ENCODE results near the gene STARD3. TPM values are rescaled to one million over a fixed set of nuclear protein-coding genes. Genes with fewer than 3 reads are reported as not detected.

Gene STARD3
- total RNA-seq, 4 donors from 2014 or later, result 102 to 212 (median 145) TPM

DNA sequence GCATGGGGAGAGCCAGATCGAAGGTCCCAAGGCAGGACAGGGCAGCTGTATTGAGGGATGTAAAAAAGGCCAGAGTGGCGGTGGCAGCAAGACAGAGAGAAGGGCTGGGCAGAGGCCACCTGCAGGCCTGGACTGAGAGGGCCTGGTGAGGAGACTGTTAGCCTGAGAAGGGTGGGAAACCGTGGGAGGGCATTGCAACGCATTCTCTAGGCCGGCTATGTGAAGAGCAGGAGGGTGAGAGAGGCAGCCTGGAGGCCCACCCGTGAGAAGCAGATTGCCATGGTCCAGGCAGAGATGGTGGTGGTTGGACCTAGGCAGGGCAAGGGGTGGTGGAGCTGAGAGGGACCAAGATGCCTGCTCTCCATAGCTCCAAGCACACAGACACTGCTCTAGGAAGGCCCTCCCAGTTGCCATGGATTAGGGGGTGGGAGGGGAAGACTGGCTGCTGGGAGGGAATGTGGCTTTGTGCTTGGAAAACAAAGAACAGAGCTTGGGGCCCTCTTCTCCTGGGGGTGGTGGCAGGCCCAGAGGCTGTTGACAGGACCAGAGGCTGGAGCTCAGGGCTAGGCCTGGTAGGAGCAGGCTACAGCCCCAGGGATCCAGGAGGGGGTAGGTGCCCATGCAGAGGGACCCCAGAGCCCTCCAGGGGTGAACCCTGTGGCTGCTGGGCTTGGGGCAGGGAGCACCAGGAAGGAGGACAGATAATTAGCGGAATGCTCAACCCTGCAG lies 15.8 kb downstream of the STARD3 start:
- H3K27me3 ChIP-seq, result no peaks in the 10 kb centered on the region
- H3K4me3 ChIP-seq, result no peak overlapping the region
- TF ChIP-seq, protein P1, sequence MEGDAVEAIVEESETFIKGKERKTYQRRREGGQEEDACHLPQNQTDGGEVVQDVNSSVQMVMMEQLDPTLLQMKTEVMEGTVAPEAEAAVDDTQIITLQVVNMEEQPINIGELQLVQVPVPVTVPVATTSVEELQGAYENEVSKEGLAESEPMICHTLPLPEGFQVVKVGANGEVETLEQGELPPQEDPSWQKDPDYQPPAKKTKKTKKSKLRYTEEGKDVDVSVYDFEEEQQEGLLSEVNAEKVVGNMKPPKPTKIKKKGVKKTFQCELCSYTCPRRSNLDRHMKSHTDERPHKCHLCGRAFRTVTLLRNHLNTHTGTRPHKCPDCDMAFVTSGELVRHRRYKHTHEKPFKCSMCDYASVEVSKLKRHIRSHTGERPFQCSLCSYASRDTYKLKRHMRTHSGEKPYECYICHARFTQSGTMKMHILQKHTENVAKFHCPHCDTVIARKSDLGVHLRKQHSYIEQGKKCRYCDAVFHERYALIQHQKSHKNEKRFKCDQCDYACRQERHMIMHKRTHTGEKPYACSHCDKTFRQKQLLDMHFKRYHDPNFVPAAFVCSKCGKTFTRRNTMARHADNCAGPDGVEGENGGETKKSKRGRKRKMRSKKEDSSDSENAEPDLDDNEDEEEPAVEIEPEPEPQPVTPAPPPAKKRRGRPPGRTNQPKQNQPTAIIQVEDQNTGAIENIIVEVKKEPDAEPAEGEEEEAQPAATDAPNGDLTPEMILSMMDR (IDR thresholded peaks at IDR 0.05), result peak in 2 of 6 experiments; percentile 12 to 27
- no peak for TF ChIP-seq POLR2A (IDR thresholded peaks at IDR 0.05)
- H3K4me1 ChIP-seq, result peaks cover 0 to 34% (median 10%) of the 10 kb centered on the region in 4 donors
- DNase-seq, result peak in 1 of 3 donors; percentile 62
- H3K36me3 ChIP-seq, result peaks cover 0 to 35% (median 0%) of the 10 kb centered on the region in 3 donors
- H3K9me3 ChIP-seq, result no peaks in the 10 kb centered on the region
- H3K27ac ChIP-seq, result peak overlapping the region in 2 of 4 donors; percentile 36 to 81

DNA sequence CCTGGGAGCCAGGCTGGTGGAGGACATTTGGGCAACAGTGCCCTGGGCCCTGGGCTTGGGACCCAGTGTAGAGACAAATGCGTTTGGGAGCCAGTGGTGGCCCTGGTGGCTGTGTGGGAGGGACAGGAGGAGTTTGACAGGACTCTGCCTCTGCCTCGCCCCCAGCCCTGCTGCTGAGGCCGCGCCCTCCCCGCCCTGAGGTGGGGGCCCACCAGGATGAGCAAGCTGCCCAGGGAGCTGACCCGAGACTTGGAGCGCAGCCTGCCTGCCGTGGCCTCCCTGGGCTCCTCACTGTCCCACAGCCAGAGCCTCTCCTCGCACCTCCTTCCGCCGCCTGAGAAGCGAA lies 16.3 kb downstream of the STARD3 start:
- DNase-seq, result no peak
- H3K4me3 ChIP-seq, result no peak overlapping the region
- peak overlapping the region in 1 of 4 donors; percentile 81 for H3K27ac ChIP-seq
- TF ChIP-seq, protein P1 (IDR thresholded peaks at IDR 0.05), result no peak
- TF ChIP-seq POLR2A (IDR thresholded peaks at IDR 0.05), result no peak
- peaks cover 0 to 40% (median 0%) of the 10 kb centered on the region in 3 donors for H3K36me3 ChIP-seq
- H3K27me3 ChIP-seq, result no peaks in the 10 kb centered on the region
- H3K4me1 ChIP-seq, result peaks cover 0 to 34% (median 10%) of the 10 kb centered on the region in 4 donors
- H3K9me3 ChIP-seq, result no peaks in the 10 kb centered on the region

DNA sequence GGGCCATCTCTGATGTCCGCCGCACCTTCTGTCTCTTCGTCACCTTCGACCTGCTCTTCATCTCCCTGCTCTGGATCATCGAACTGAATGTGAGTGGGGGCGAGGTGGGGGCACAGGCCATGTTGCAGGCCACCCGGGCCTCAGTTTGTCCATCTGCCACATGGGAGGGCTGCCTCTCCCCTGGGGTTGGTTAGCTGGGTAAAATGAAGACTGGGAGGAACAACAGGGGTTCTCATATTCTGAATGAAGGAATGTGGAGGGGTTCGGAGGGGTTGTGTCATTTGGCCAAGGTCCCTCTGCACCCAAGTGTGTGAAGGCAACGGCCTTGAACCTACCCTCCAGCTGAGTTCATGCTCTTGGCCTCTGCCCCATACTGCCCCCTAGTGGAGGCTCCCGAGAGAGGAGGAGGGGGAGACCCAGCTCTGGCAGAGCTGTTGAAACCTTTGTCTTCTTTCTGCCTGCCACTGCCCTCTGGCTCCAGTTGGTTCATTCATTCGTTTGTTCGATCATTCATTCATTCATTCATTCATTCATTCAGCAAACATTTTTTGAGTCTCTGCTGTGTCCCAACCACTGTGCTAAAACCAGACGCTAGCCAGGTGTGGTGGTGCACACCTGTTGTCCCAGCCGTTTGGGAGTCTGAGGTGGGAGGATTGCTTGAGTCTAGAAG lies 16.9 kb downstream of the STARD3 start:
- Histone ChIP-seq H3K4me3 (no peak overlapping the region), H3K36me3 (peaks cover 0 to 45% (median 0%) of the 10 kb centered on the region in 3 donors), H3K9me3 (no peaks in the 10 kb centered on the region), H3K27me3 (no peaks in the 10 kb centered on the region), H3K4me1 (peaks cover 0 to 34% (median 10%) of the 10 kb centered on the region in 4 donors), H3K27ac (peak overlapping the region in 1 of 4 donors; percentile 81)
- TF ChIP-seq POLR2A (IDR thresholded peaks at IDR 0.05), result no peak
- TF ChIP-seq, protein P1 (IDR thresholded peaks at IDR 0.05), result peak; percentile 40 to 83 (median 78)
- peak; percentile 65 to 86 (median 82) for DNase-seq

DNA sequence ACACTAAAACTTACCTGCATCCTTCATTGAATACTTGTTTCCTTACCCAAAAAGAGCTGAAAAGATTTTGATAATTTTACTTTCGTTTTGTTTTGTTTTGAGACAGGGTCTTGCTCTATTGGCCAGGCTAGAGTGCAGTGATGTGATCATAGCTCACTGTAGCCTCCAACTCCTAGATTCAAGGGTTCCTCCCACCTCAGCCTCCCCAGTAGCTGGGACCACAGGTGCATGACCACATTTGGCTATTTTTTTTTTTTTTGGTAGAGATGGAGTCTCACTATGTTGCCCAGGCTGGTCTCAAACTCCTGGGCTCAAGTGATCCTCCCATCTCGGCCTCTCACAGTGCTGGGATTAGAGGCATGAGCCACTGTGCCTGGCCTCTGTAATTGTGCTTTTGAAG lies 18.2 kb downstream of the STARD3 start:
- Histone ChIP-seq H3K4me1 (peaks cover 0 to 34% (median 10%) of the 10 kb centered on the region in 4 donors), H3K4me3 (no peak overlapping the region), H3K9me3 (no peaks in the 10 kb centered on the region), H3K27ac (no peak overlapping the region), H3K36me3 (peaks cover 0 to 58% (median 0%) of the 10 kb centered on the region in 3 donors), H3K27me3 (no peaks in the 10 kb centered on the region)
- DNase-seq, result no peak
- TF ChIP-seq POLR2A (IDR thresholded peaks at IDR 0.05), result no peak
- TF ChIP-seq, protein P1 (IDR thresholded peaks at IDR 0.05), result no peak

DNA sequence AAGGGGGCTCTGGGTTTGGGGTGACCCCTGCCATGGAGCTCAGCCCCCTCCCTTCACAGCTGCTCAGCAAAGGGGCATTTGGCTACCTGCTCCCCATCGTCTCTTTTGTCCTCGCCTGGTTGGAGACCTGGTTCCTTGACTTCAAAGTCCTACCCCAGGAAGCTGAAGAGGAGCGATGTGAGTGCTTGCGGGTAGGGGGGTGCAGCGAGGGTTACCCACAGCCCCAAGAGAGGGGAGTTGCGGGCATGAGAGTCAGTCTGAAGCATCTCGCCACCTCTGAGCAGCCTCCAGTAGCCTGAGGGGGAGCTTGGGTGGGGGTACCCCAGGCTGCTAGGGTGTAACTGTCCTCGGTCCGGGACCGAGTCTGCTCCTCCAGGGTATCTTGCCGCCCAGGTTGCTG lies 21.4 kb downstream of the STARD3 start:
- Histone ChIP-seq H3K27ac (peak overlapping the region in 1 of 4 donors; percentile 9), H3K4me1 (peaks cover 0 to 15% (median 3%) of the 10 kb centered on the region in 4 donors), H3K27me3 (no peaks in the 10 kb centered on the region), H3K36me3 (peaks cover 0 to 82% (median 0%) of the 10 kb centered on the region in 3 donors), H3K9me3 (no peaks in the 10 kb centered on the region), H3K4me3 (no peak overlapping the region)
- no peak for DNase-seq
- TF ChIP-seq, protein P1 (IDR thresholded peaks at IDR 0.05), result no peak
- TF ChIP-seq POLR2A (IDR thresholded peaks at IDR 0.05), result no peak

Measured in Peyer's patch (tissue), 4 donors.